Liver (tissue), 9 donors: ENCODE results near the gene RBP4. TPM values are rescaled to one million over a fixed set of nuclear protein-coding genes. Genes with fewer than 3 reads are reported as not detected.

Source experiments
- DNase-seq: peaks from one replicate; pipeline ENCODE4 v3.0.0-alpha.2; 2017; ENCODE audit warnings: low spot score
- H3K27ac ChIP-seq, 2 donors: one replicate each; pipeline ENCODE4 v1.7.0; 2013; ENCODE audit warnings: inconsistent platforms in 2 of 2, low read length in 2 of 2, control low read depth in 1 of 2, low read depth in 1 of 2, mild to moderate bottlenecking in 1 of 2
- H3K27me3 ChIP-seq, 4 donors: one replicate each; pipeline versions ENCODE4 v1.6.1 to v1.7.0; 2013; ENCODE audit warnings: low read length in 3 of 4, inconsistent platforms in 1 of 4, mild to moderate bottlenecking in 1 of 4, moderate library complexity in 1 of 4; ENCODE audit not compliant: control insufficient read depth in 4 of 4, insufficient read depth in 4 of 4
- H3K36me3 ChIP-seq, 4 donors: one replicate each; pipeline versions ENCODE4 v1.6.1 to v1.7.0; 2013; ENCODE audit warnings: low read length in 3 of 4, mild to moderate bottlenecking in 3 of 4, low read depth in 1 of 4, moderate library complexity in 1 of 4; ENCODE audit not compliant: control insufficient read depth in 4 of 4, insufficient read depth in 3 of 4
- H3K4me1 ChIP-seq, 4 donors: one replicate each; pipeline versions ENCODE4 v1.6.1 to v1.7.0; 2013; ENCODE audit warnings: low read length in 3 of 4, mild to moderate bottlenecking in 3 of 4, moderate library complexity in 1 of 4; ENCODE audit not compliant: control insufficient read depth in 4 of 4, insufficient read depth in 4 of 4
- H3K4me3 ChIP-seq, 3 donors: one replicate each; pipeline versions ENCODE4 v1.6.1 to v1.7.0; 2013; ENCODE audit warnings: low read length in 3 of 3, control low read depth in 1 of 3, low read depth in 1 of 3, mild to moderate bottlenecking in 1 of 3
- H3K9ac ChIP-seq, 2 donors: one replicate each; pipeline ENCODE4 v1.7.0; 2013; ENCODE audit warnings: low read length in 2 of 2, mild to moderate bottlenecking in 2 of 2, moderate library complexity in 2 of 2, control low read depth in 1 of 2, low read depth in 1 of 2
- H3K9me3 ChIP-seq, 4 donors: one replicate each; pipeline versions ENCODE4 v1.6.1 to v1.7.0; 2013; ENCODE audit warnings: low read length in 3 of 4; ENCODE audit not compliant: control insufficient read depth in 4 of 4
- ATF3 ChIP-seq: IDR thresholded peaks from 2 replicates; pipeline ENCODE4 v1.6.1; 2016; ENCODE audit warnings: antibody characterized with exemption
- CTCF ChIP-seq: fragments of 150-350 bp; IDR thresholded peaks from 2 replicates; pipeline ENCODE4 v1.5.1; 2017; ENCODE audit warnings: improper control_type of control experiment, low read depth, low read length; ENCODE audit not compliant: missing input control
- EGR1 ChIP-seq, 2 donors: IDR thresholded peaks; 2 replicates each; pipeline ENCODE4 v1.6.1; 2016 to 2018; ENCODE audit warnings: antibody characterized with exemption in 2 of 2, low read depth in 2 of 2
- FOXA1 ChIP-seq: IDR thresholded peaks from 2 replicates; pipeline ENCODE4 v1.6.1; 2016; ENCODE audit warnings: antibody characterized with exemption
- FOXA2 ChIP-seq: IDR thresholded peaks from 2 replicates; pipeline ENCODE4 v1.6.1; 2016; ENCODE audit warnings: antibody characterized with exemption
- GABPA ChIP-seq, 2 donors: IDR thresholded peaks in 1 of 2; conservative IDR thresholded peaks in 1 of 2; 2 replicates each; pipeline ENCODE4 v1.6.1; 2016; ENCODE audit warnings: antibody characterized with exemption in 2 of 2, mild to moderate bottlenecking in 1 of 2, moderate library complexity in 1 of 2
- HNF4A ChIP-seq, 2 donors: conservative IDR thresholded peaks; 2 replicates each; pipeline ENCODE4 v1.6.1; 2016; ENCODE audit warnings: antibody characterized with exemption in 2 of 2, mild to moderate bottlenecking in 2 of 2
- JUND ChIP-seq, 2 donors: IDR thresholded peaks; 2 replicates each; pipeline ENCODE4 v1.6.1; 2016; ENCODE audit warnings: antibody characterized with exemption in 2 of 2
- MAX ChIP-seq: IDR thresholded peaks from 2 replicates; pipeline ENCODE4 v1.6.1; 2016; ENCODE audit warnings: antibody characterized with exemption
- NR2F2 ChIP-seq: IDR thresholded peaks from 2 replicates; pipeline ENCODE4 v1.6.1; 2016; ENCODE audit warnings: antibody characterized with exemption
- RAD21 ChIP-seq, 2 donors: IDR thresholded peaks; 2 replicates each; pipeline ENCODE4 v1.6.1; 2016; ENCODE audit warnings: antibody characterized with exemption in 2 of 2, mild to moderate bottlenecking in 2 of 2
- REST ChIP-seq: IDR thresholded peaks from 2 replicates; pipeline ENCODE4 v1.6.1; 2016; ENCODE audit warnings: antibody characterized with exemption, mild to moderate bottlenecking
- SP1 ChIP-seq: IDR thresholded peaks from 2 replicates; pipeline ENCODE4 v1.6.1; 2018; ENCODE audit warnings: antibody characterized with exemption, mild to moderate bottlenecking
- TAF1 ChIP-seq: conservative IDR thresholded peaks from 2 replicates; pipeline ENCODE4 v1.6.1; 2016; ENCODE audit warnings: antibody characterized with exemption, mild to moderate bottlenecking
- WGBS: extraction: QIAGEN DNeasy Blood & Tissue Kit; methylation state at CpG from one replicate; pipeline ENCODE4 v1.1.7; 2013; 5-methylcytosine and 5-hydroxymethylcytosine counted together
- polyA plus RNA-seq, 2 donors: library from polyadenylated mRNA; stranded (reverse) in 1 of 2; unstranded in 1 of 2; fragments of 200-250 nt in 1 of 2; fragments of >200 nt in 1 of 2; fragmentation: Nextera tagmentation in 1 of 2; extraction: Ambion mirVana in 1 of 2; gene quantifications; one replicate each; pipeline versions ENCODE4 v1.2.1 to v1.2.3, GENCODE V29; 2013 to 2015
- total RNA-seq, 2 donors: library from RNA; depleted of rRNA; stranded (reverse); fragments of >200 nt; gene quantifications; one replicate each; pipeline ENCODE4 v1.2.3, GENCODE V29; 2014
- donor health status: healthy.
- donor health status: healthy.
- donor health status: healthy.
- donor health status: healthy.
- donor health status: healthy.

Gene RBP4
- total and polyA plus RNA-seq, 4 donors = 1,174 to 10,329 (median 3,953) TPM

GRCh38 chr10:93620925-93621324, 19.9 kb upstream of the RBP4 start:
- H3K4me3 ChIP-seq = no peak overlapping the region
- H3K27ac ChIP-seq = no peak overlapping the region
- no peak overlapping the region for H3K9ac ChIP-seq
- H3K9me3 ChIP-seq = no peaks in the 10 kb centered on the region
- no peaks in the 10 kb centered on the region for H3K27me3 ChIP-seq
- no peak for DNase-seq
- no peak for TF ChIP-seq HNF4A (conservative IDR thresholded peaks at IDR 0.05)
- TF ChIP-seq ATF3 = no peak
- TF ChIP-seq NR2F2 = no peak
- TF ChIP-seq JUND (IDR thresholded peaks at IDR 0.05) = no peak
- H3K4me1 ChIP-seq = no peaks in the 10 kb centered on the region
- WGBS = 82% methylated on average over 7 of the region's 7 CpGs
- no peaks in the 10 kb centered on the region for H3K36me3 ChIP-seq

- H3K9ac ChIP-seq = no peak overlapping the region
- no peaks in the 10 kb centered on the region for H3K4me1 ChIP-seq
- no peak overlapping the region for H3K27ac ChIP-seq
- TF ChIP-seq SP1 = no peak
- WGBS = 85% methylated on average over 9 of the region's 9 CpGs
- H3K27me3 ChIP-seq = no peaks in the 10 kb centered on the region
- no peak overlapping the region for H3K4me3 ChIP-seq
- H3K9me3 ChIP-seq = no peaks in the 10 kb centered on the region
- H3K36me3 ChIP-seq = no peaks in the 10 kb centered on the region
- no peak for DNase-seq
Measured at GRCh38 chr10:93615576-93616235, 14.7 kb upstream of the RBP4 start.

- Histone ChIP-seq H3K9ac (no peak overlapping the region), H3K4me1 (no peaks in the 10 kb centered on the region), H3K9me3 (no peaks in the 10 kb centered on the region), H3K27me3 (no peaks in the 10 kb centered on the region), H3K4me3 (no peak overlapping the region), H3K36me3 (no peaks in the 10 kb centered on the region), H3K27ac (no peak overlapping the region)
- no peak for TF ChIP-seq NR2F2
- TF ChIP-seq REST = no peak
- TF ChIP-seq JUND (IDR thresholded peaks at IDR 0.05) = no peak
- no peak for TF ChIP-seq FOXA2
- TF ChIP-seq FOXA1 = no peak
- TF ChIP-seq GABPA (IDR thresholded peaks at IDR 0.05 in 1 of 2, conservative IDR thresholded peaks at IDR 0.05 in 1 of 2) = no peak
- TF ChIP-seq ATF3 = no peak
- TF ChIP-seq SP1 = no peak
- no peak for TF ChIP-seq HNF4A (conservative IDR thresholded peaks at IDR 0.05)
- TF ChIP-seq TAF1 = no peak
- TF ChIP-seq EGR1 (IDR thresholded peaks at IDR 0.05; ENCODE audit: low read depth in 2 of 2) = no peak
- TF ChIP-seq CTCF = no peak
- TF ChIP-seq MAX = no peak
- no peak for TF ChIP-seq RAD21 (IDR thresholded peaks at IDR 0.05)
- WGBS = 76% methylated on average over 7 of the region's 7 CpGs
- no peak for DNase-seq
Measured at GRCh38 chr10:93614101-93614825, 13.2 kb upstream of the RBP4 start.
